ENCODE data around the gene DDX3X. TPM values are rescaled to one million over a fixed set of nuclear protein-coding genes. Genes with fewer than 3 reads are reported as not detected.
"Not testable (repeated sequence)": the region's sequence is repeated elsewhere in the genome, so short reads cannot be mapped to it uniquely, and the experiment has no call there.

Gene DDX3X
- total RNA-seq, 1 experiment from 2014 or later = 228 TPM

- Mint-ChIP-seq H3K27ac (no peak overlapping the region), H3K4me1 (no peaks in the 10 kb centered on the region), H3K27me3 (ENCODE audit: low read depth) (no peaks in the 10 kb centered on the region), H3K4me3 (no peak overlapping the region), H3K9me3 (no peaks in the 10 kb centered on the region), H3K36me3 (no peaks in the 10 kb centered on the region)
- POLR2A ChIA-PET = no interaction called here
- no peak for ATAC-seq
- CTCF ChIA-PET = no interaction called here
- DNase-seq (ENCODE audit: low spot score) = no peak
- TF ChIP-seq SMAD3 (CRISPR knock-in tag; IDR thresholded peaks at IDR 0.05; ENCODE audit: borderline replicate concordance) (no peak), KAT7 (CRISPR knock-in tag; IDR thresholded peaks at IDR 0.05; ENCODE audit: borderline replicate concordance) (no peak), TCF7 (CRISPR knock-in tag; IDR thresholded peaks at IDR 0.05; ENCODE audit: low read depth) (no peak), ETV6 (CRISPR knock-in tag; IDR thresholded peaks at IDR 0.05) (no peak), GTF2I (CRISPR knock-in tag; conservative IDR thresholded peaks at IDR 0.05) (no peak)
- TF ChIP-seq, protein P1, sequence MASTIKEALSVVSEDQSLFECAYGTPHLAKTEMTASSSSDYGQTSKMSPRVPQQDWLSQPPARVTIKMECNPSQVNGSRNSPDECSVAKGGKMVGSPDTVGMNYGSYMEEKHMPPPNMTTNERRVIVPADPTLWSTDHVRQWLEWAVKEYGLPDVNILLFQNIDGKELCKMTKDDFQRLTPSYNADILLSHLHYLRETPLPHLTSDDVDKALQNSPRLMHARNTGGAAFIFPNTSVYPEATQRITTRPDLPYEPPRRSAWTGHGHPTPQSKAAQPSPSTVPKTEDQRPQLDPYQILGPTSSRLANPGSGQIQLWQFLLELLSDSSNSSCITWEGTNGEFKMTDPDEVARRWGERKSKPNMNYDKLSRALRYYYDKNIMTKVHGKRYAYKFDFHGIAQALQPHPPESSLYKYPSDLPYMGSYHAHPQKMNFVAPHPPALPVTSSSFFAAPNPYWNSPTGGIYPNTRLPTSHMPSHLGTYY (CRISPR knock-in tag; IDR thresholded peaks at IDR 0.05) = no peak
These were observed 20.5 kb upstream of the DDX3X start for GRCh38 chrX:41313419-41313818.

DNA sequence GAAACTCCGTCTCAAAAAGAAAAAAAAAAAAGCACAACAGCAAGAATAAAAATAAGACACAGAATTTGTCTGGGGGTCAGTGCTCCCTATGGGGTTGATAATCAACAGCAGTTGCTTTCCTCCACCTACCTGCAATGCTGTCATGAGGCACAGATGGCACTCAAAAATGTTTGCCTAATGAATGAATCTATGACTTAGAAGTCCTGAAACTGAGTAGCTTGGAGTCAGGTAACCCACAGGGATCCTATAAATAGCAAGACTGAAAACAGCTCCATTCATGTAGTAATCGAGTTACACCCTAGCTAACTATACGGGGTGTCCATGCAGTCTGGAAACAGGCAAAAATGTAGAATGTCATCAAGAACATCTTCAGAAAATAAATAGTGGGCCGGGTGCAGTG is 19.8 kb upstream of the DDX3X start:
- no peaks in the 10 kb centered on the region for H3K27me3 Mint-ChIP-seq (ENCODE audit: low read depth)
- TF ChIP-seq FOXP1 (CRISPR knock-in tag; IDR thresholded peaks at IDR 0.05; ENCODE audit: borderline replicate concordance) = no peak
- TF ChIP-seq ELF4 (CRISPR knock-in tag; IDR thresholded peaks at IDR 0.05; ENCODE audit: low read depth) = no peak
- no peak for TF ChIP-seq ZNF396 (CRISPR knock-in tag; IDR thresholded peaks at IDR 0.05; ENCODE audit: borderline replicate concordance)
- TF ChIP-seq, protein P2, sequence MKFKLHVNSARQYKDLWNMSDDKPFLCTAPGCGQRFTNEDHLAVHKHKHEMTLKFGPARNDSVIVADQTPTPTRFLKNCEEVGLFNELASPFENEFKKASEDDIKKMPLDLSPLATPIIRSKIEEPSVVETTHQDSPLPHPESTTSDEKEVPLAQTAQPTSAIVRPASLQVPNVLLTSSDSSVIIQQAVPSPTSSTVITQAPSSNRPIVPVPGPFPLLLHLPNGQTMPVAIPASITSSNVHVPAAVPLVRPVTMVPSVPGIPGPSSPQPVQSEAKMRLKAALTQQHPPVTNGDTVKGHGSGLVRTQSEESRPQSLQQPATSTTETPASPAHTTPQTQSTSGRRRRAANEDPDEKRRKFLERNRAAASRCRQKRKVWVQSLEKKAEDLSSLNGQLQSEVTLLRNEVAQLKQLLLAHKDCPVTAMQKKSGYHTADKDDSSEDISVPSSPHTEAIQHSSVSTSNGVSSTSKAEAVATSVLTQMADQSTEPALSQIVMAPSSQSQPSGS (CRISPR knock-in tag; IDR thresholded peaks at IDR 0.05; ENCODE audit: borderline replicate concordance, low read depth) = no peak
- TF ChIP-seq CDX4 (CRISPR knock-in tag; IDR thresholded peaks at IDR 0.05; ENCODE audit: borderline replicate concordance) = no peak
- no peak for TF ChIP-seq KAT7 (CRISPR knock-in tag; IDR thresholded peaks at IDR 0.05; ENCODE audit: borderline replicate concordance)
- ChIA-PET CTCF (no interaction called here), POLR2A (no interaction called here)
- DNase-seq (ENCODE audit: low spot score) (no peak), ATAC-seq (no peak)
- no peaks in the 10 kb centered on the region for H3K36me3 Mint-ChIP-seq
- H3K4me3 Mint-ChIP-seq = no peak overlapping the region
- H3K27ac Mint-ChIP-seq = no peak overlapping the region; the same call in 1 of the 2 replicates
- H3K9me3 Mint-ChIP-seq = no peaks in the 10 kb centered on the region
- H3K4me1 Mint-ChIP-seq = no peaks in the 10 kb centered on the region

DNA sequence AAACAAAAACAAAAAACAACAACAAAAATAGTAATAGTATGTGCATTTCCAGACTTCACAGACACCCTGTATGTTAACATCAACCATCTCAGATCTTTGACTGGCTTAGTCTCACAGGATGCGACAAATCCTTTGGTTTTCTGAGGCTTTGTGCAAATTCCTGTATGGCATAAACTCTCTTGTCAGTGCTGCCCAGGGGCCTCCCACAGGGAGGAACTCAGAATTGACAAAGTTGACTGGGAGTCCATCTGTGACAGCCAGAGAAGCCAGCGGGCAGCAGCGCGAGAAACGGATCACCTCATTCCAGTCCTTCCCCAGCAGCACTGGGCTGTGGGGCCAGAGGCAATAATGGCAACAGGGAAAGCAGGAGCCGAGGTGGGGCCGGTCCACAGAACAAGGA is 19.1 kb upstream of the DDX3X start:
- no peaks in the 10 kb centered on the region for H3K9me3 Mint-ChIP-seq
- no peaks in the 10 kb centered on the region for H3K4me1 Mint-ChIP-seq
- H3K27me3 Mint-ChIP-seq (ENCODE audit: low read depth) = no peaks in the 10 kb centered on the region
- ChIA-PET POLR2A (no interaction called here), CTCF (no interaction called here)
- DNase-seq (ENCODE audit: low spot score) = no peak
- no peaks in the 10 kb centered on the region for H3K36me3 Mint-ChIP-seq
- H3K27ac Mint-ChIP-seq = no peak overlapping the region
- TF ChIP-seq HMGXB4 (CRISPR knock-in tag; IDR thresholded peaks at IDR 0.05) = no peak
- no peak for TF ChIP-seq GRHL2 (CRISPR knock-in tag; IDR thresholded peaks at IDR 0.05; ENCODE audit: insufficient replicate concordance, severe bottlenecking)
- no peak for TF ChIP-seq RELA (CRISPR knock-in tag; IDR thresholded peaks at IDR 0.05; ENCODE audit: borderline replicate concordance)
- no peak for TF ChIP-seq ELF4 (CRISPR knock-in tag; IDR thresholded peaks at IDR 0.05; ENCODE audit: low read depth)
- TF ChIP-seq, protein P3, sequence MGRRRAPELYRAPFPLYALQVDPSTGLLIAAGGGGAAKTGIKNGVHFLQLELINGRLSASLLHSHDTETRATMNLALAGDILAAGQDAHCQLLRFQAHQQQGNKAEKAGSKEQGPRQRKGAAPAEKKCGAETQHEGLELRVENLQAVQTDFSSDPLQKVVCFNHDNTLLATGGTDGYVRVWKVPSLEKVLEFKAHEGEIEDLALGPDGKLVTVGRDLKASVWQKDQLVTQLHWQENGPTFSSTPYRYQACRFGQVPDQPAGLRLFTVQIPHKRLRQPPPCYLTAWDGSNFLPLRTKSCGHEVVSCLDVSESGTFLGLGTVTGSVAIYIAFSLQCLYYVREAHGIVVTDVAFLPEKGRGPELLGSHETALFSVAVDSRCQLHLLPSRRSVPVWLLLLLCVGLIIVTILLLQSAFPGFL (CRISPR knock-in tag; IDR thresholded peaks at IDR 0.05; ENCODE audit: borderline replicate concordance) = no peak
- no peak overlapping the region for H3K4me3 Mint-ChIP-seq
- ATAC-seq = no peak

DNA sequence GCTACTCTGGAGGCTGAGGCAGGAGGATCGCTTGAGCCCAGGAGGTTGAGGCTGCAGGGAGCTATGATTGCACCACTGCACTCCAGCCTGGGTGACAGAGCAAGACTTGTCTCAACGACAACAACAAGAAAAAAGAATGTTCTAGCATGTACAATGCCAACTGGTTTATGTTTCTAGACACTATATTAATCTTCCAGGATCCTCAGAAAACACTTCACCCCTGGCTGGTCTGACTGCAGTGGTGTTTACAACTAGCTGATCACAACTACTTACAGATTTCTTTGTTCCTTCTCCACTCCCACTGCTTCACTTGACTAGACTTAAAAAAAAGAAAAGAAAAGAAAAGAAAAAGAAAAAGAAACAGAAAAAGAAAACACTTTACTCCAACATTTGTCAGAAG is 17.7 kb upstream of the DDX3X start:
- H3K27me3 Mint-ChIP-seq (ENCODE audit: low read depth); DNase-seq (ENCODE audit: low spot score); H3K27ac Mint-ChIP-seq; H3K4me1 Mint-ChIP-seq; H3K9me3 Mint-ChIP-seq; CTCF ChIA-PET; H3K36me3 Mint-ChIP-seq; H3K4me3 Mint-ChIP-seq; POLR2A ChIA-PET; ATAC-seq: not testable (repeated sequence)
